ENCODE measurements around the gene DCDC1.
A peak's percentile ranks its signal among the peaks of the same experiment; 100 is the strongest.

The DCDC1 gene

GRCh38 chr11:30917859-30918478, 451.6 kb downstream of the DCDC1 start:
- peaks cover 25% of the 10 kb centered on the region for H3K27me3 ChIP-seq (ENCODE audit: insufficient read depth, poor library complexity, severe bottlenecking)
- DNase-seq (ENCODE audit: low spot score) (no peak), ATAC-seq (ENCODE audit: low read depth) (peak; percentile 55; the same call in 2 of the 3 replicates)
- no peaks in the 10 kb centered on the region for H3K4me1 ChIP-seq (ENCODE audit: insufficient read depth, poor library complexity, severe bottlenecking)
- no peaks in the 10 kb centered on the region for H3K36me3 ChIP-seq (ENCODE audit: low read depth)
- no peaks in the 10 kb centered on the region for H3K9me3 ChIP-seq (ENCODE audit: severe bottlenecking)
- no peak overlapping the region for H3K4me3 ChIP-seq (ENCODE audit: severe bottlenecking)
- TF ChIP-seq, protein P1, sequence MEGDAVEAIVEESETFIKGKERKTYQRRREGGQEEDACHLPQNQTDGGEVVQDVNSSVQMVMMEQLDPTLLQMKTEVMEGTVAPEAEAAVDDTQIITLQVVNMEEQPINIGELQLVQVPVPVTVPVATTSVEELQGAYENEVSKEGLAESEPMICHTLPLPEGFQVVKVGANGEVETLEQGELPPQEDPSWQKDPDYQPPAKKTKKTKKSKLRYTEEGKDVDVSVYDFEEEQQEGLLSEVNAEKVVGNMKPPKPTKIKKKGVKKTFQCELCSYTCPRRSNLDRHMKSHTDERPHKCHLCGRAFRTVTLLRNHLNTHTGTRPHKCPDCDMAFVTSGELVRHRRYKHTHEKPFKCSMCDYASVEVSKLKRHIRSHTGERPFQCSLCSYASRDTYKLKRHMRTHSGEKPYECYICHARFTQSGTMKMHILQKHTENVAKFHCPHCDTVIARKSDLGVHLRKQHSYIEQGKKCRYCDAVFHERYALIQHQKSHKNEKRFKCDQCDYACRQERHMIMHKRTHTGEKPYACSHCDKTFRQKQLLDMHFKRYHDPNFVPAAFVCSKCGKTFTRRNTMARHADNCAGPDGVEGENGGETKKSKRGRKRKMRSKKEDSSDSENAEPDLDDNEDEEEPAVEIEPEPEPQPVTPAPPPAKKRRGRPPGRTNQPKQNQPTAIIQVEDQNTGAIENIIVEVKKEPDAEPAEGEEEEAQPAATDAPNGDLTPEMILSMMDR (IDR thresholded peaks at IDR 0.05; ENCODE audit: poor library complexity, severe bottlenecking) = peak; percentile 80
- no peak overlapping the region for H3K27ac ChIP-seq (ENCODE audit: poor library complexity, severe bottlenecking)

- ATAC-seq (ENCODE audit: low read depth) (no peak), DNase-seq (ENCODE audit: low spot score) (no peak)
- Histone ChIP-seq H3K27ac (ENCODE audit: poor library complexity, severe bottlenecking) (no peak overlapping the region), H3K36me3 (ENCODE audit: low read depth) (no peaks in the 10 kb centered on the region), H3K9me3 (ENCODE audit: severe bottlenecking) (no peaks in the 10 kb centered on the region), H3K4me1 (ENCODE audit: insufficient read depth, poor library complexity, severe bottlenecking) (no peaks in the 10 kb centered on the region), H3K4me3 (ENCODE audit: severe bottlenecking) (no peak overlapping the region), H3K27me3 (ENCODE audit: insufficient read depth, poor library complexity, severe bottlenecking) (peaks cover 20% of the 10 kb centered on the region)
- TF ChIP-seq, protein P1 (IDR thresholded peaks at IDR 0.05; ENCODE audit: poor library complexity, severe bottlenecking) = no peak
Observed at GRCh38 chr11:30917266-30917665, 452.3 kb downstream of the DCDC1 start.

DNA sequence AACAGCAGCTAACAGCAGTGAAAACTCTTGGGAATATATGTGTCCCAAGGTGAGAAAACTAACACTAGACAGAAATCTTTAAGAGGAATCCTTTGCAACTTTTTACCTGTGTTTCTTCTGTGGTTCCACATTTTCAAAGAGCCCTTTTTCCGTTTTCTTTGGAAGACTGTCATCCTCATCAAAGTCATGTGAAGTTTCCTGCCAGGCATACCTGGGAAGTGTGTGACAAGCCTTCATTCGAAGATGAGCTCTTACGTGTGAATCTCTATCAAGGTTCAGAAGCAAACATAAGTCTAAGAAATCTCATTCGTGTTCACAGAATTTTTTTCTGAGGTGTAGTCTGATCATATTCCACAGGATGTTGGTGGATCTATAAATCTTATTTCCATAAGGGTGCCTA, 452.8 kb downstream of the DCDC1 start:
- no peak overlapping the region for H3K4me3 ChIP-seq (ENCODE audit: severe bottlenecking)
- no peak overlapping the region for H3K27ac ChIP-seq (ENCODE audit: poor library complexity, severe bottlenecking)
- DNase-seq (ENCODE audit: low spot score) (no peak), ATAC-seq (ENCODE audit: low read depth) (no peak)
- no peaks in the 10 kb centered on the region for H3K36me3 ChIP-seq (ENCODE audit: low read depth)
- TF ChIP-seq, protein P1 (IDR thresholded peaks at IDR 0.05; ENCODE audit: poor library complexity, severe bottlenecking) = no peak
- H3K9me3 ChIP-seq (ENCODE audit: severe bottlenecking) = no peaks in the 10 kb centered on the region
- no peaks in the 10 kb centered on the region for H3K4me1 ChIP-seq (ENCODE audit: insufficient read depth, poor library complexity, severe bottlenecking)
- H3K27me3 ChIP-seq (ENCODE audit: insufficient read depth, poor library complexity, severe bottlenecking) = peaks cover 17% of the 10 kb centered on the region

DNA sequence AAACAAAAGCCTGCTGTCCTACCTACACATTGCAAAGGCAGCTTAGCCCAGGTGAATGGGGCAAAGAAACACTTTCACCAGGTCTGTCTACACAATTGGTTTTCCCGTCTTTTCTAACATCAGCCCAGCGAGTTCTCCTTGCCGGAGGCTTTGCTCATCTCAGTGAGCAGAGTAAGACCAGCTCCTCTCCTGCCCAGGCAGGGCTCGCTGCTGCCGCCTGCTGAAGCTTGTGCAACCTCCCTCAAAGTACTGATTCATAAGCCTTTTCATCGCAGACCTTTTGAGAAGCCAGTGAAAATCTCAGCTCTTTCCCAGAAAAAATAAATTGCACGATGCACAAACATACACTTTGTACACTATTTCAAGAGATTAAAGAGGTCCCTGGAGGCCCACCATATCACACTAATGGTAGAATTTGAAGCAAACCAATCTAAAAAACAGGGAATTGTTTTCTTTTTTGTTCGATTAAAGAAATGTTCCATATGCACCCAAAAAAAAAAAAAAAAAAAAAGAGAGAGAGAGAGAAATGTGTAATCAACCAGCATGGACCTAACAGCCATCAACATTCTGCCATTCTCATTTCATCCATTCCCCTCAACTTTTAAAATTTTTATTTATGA, 455.3 kb downstream of the DCDC1 start:
- Histone ChIP-seq H3K36me3 (ENCODE audit: low read depth) (no peaks in the 10 kb centered on the region), H3K27ac (ENCODE audit: poor library complexity, severe bottlenecking) (no peak overlapping the region), H3K4me1 (ENCODE audit: insufficient read depth, poor library complexity, severe bottlenecking) (no peaks in the 10 kb centered on the region), H3K9me3 (ENCODE audit: severe bottlenecking) (no peaks in the 10 kb centered on the region), H3K27me3 (ENCODE audit: insufficient read depth, poor library complexity, severe bottlenecking) (peaks cover 14% of the 10 kb centered on the region), H3K4me3 (ENCODE audit: severe bottlenecking) (no peak overlapping the region)
- ATAC-seq (ENCODE audit: low read depth) = peak; percentile 85
- no peak for DNase-seq (ENCODE audit: low spot score)
- TF ChIP-seq, protein P1 (IDR thresholded peaks at IDR 0.05; ENCODE audit: poor library complexity, severe bottlenecking) = peak; percentile 34

DNA sequence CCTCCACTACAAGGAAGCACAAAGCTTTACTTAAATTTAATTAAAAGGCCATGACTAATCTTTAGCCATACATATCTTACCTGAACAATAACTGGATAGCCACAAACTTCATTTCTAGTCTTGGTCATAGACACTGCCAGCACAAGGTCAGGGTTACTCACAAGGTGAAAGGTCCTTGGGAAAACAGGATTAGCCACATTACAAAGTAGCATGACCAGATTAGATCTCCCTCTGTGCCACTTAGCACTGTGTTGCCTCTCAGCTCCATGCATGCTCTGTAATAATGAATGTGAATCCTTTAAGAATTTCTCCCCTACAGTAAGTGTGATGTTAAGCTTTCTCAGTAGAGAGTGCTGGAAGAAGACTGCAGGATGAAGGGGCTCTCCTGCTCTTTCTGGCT, 458.3 kb downstream of the DCDC1 start:
- Histone ChIP-seq H3K36me3 (ENCODE audit: low read depth) (no peaks in the 10 kb centered on the region), H3K4me3 (ENCODE audit: severe bottlenecking) (no peak overlapping the region), H3K9me3 (ENCODE audit: severe bottlenecking) (no peaks in the 10 kb centered on the region), H3K27me3 (ENCODE audit: insufficient read depth, poor library complexity, severe bottlenecking) (peaks cover 3% of the 10 kb centered on the region), H3K4me1 (ENCODE audit: insufficient read depth, poor library complexity, severe bottlenecking) (no peaks in the 10 kb centered on the region), H3K27ac (ENCODE audit: poor library complexity, severe bottlenecking) (no peak overlapping the region)
- ATAC-seq (ENCODE audit: low read depth) = no peak
- DNase-seq (ENCODE audit: low spot score) = no peak
- TF ChIP-seq, protein P1 (IDR thresholded peaks at IDR 0.05; ENCODE audit: poor library complexity, severe bottlenecking) = no peak

All from RWPE2 (cell line).